MCF 10A (cell line): ENCODE data around the gene UNC119. TPM values are rescaled to one million over a fixed set of nuclear protein-coding genes. Genes with fewer than 3 reads are reported as not detected.
A peak's percentile ranks its signal among the peaks of the same experiment; 100 is the strongest.

ENCODE experiments used
- BruUV-seq: library from RNA; stranded (reverse); fragments of 400-500 nt; replicated peaks from 2 replicates; lab custom pipeline; 2021; lab: Mats Ljungman, UMichigan
- CTCF ChIA-PET: fragments of 300-600 bp; sonication (Branson Sonifier 250); formaldehyde crosslinking; extraction: SDS; loops from one replicate; lab custom pipeline; 2021; ENCODE audit warnings: antibody characterized with exemption, inconsistent platforms; lab: Yijun Ruan, JAX
- POLR2A ChIA-PET: fragments of 300-600, 350-650 bp; sonication (Branson Sonifier 250); formaldehyde crosslinking; extraction: SDS; loops from one replicate; lab custom pipeline; 2020; ENCODE audit warnings: antibody characterized with exemption, inconsistent platforms; lab: Yijun Ruan, JAX
- DNase-seq: peaks from one replicate; pipeline ENCODE4 v3.0.0-alpha.2; 2018; ENCODE audit not compliant: unreplicated experiment
- H3K27ac Mint-ChIP-seq: one replicate; pipeline ENCODE4 v1.8.0; 2022; ENCODE audit warnings: mild to moderate bottlenecking, low read depth, mixed read lengths; ENCODE audit not compliant: unreplicated experiment
- H3K27me3 Mint-ChIP-seq: one replicate; pipeline ENCODE4 v1.8.0; 2022; ENCODE audit warnings: mixed read lengths; ENCODE audit not compliant: insufficient read depth, unreplicated experiment
- H3K36me3 Mint-ChIP-seq: one replicate; pipeline ENCODE4 v1.8.0; 2022; ENCODE audit warnings: mild to moderate bottlenecking, moderate library complexity, mixed read lengths; ENCODE audit not compliant: insufficient read depth, unreplicated experiment
- H3K4me1 Mint-ChIP-seq: one replicate; pipeline ENCODE4 v1.8.0; 2022; ENCODE audit warnings: mixed read lengths; ENCODE audit not compliant: insufficient read depth, unreplicated experiment
- H3K4me3 Mint-ChIP-seq: one replicate; pipeline ENCODE4 v1.8.0; 2022; ENCODE audit warnings: mild to moderate bottlenecking, moderate library complexity, mixed read lengths; ENCODE audit not compliant: unreplicated experiment
- H3K9me3 Mint-ChIP-seq: one replicate; pipeline ENCODE4 v1.8.0; 2022; ENCODE audit warnings: mixed read lengths; ENCODE audit not compliant: unreplicated experiment
- CTCF ChIP-seq: fragments of 200-600 bp; IDR thresholded peaks from one replicate; pipeline ENCODE4 v1.8.0; 2022; ENCODE audit warnings: antibody characterized with exemption, mild to moderate bottlenecking; ENCODE audit not compliant: unreplicated experiment
- intact Hi-C: fragments of 100-400 bp; cut with micrococcal nuclease; formaldehyde crosslinking; loops from 2 replicates; pipeline ENCODE4 v1.14.1; 2022
- total RNA-seq: library from RNA; stranded (reverse); gene quantifications from 2 replicates; pipeline ENCODE4 v1.2.3, GENCODE V29; 2022

UNC119 gene
- total RNA-seq, 1 experiment from 2014 or later = 12.5 TPM

- Mint-ChIP-seq H3K27ac (no peak overlapping the region), H3K4me3 (no peak overlapping the region), H3K36me3 (no peaks in the 10 kb centered on the region), H3K9me3 (no peaks in the 10 kb centered on the region), H3K4me1 (peaks cover 47% of the 10 kb centered on the region), H3K27me3 (no peaks in the 10 kb centered on the region)
- no TSS peak for BruUV-seq
- intact Hi-C loops = no loop called here
- no peak for DNase-seq
- no peak for TF ChIP-seq CTCF
- ChIA-PET POLR2A (interaction anchor here (0.6 to 1.1 kb wide), 3 partner anchors 18 to 42 kb away, joined by 3 to 4 read pairs (median 3); no protein-coding TSS in a partner anchor), CTCF (interaction anchor here (1.0 to 1.3 kb wide), 4 partner anchors 9 to 34 kb away, joined by 3 to 8 read pairs (median 5); no protein-coding TSS in a partner anchor)
Measured at GRCh38 chr17:28529013-28529400, 23.4 kb downstream of the UNC119 start.

- no TSS peak for BruUV-seq
- H3K27me3 Mint-ChIP-seq = no peaks in the 10 kb centered on the region
- DNase-seq = peak; percentile 35
- H3K9me3 Mint-ChIP-seq = no peaks in the 10 kb centered on the region
- peaks cover 43% of the 10 kb centered on the region for H3K4me1 Mint-ChIP-seq
- H3K27ac Mint-ChIP-seq = no peak overlapping the region
- H3K4me3 Mint-ChIP-seq = no peak overlapping the region
- POLR2A ChIA-PET = interaction anchor here (0.6 to 1.1 kb wide), 4 partner anchors 19 to 171 kb away, joined by 3 to 4 read pairs (median 3); partner anchors contain the start of gene POLDIP2
- TF ChIP-seq CTCF = no peak
- no peaks in the 10 kb centered on the region for H3K36me3 Mint-ChIP-seq
- intact Hi-C loops = no loop called here
- CTCF ChIA-PET = interaction anchor here (0.8 to 1.3 kb wide), 6 partner anchors 8 to 33 kb away, joined by 3 to 8 read pairs (median 5); no protein-coding TSS in a partner anchor
Measured at GRCh38 chr17:28528327-28529012, 24.0 kb downstream of the UNC119 start.

DNA sequence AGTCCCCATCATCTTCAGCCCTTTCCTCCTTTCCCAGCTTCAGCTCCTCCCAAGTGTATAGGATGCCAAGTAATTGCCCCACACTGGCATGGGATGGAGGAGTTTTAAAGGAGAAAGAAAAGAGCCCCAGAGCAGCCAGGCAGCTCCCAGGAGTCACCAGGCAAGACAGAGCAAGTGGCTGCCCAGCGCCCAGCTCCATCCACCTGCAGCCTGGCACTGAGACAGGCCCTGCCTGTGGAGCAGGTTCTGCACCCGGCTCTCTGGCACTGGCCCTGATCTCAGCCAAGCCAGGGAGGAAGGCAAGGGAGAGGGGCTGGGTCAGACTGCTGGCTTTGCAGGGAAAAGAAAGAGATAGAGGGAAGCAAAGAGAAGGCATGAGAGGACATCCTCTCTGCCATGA, 24.6 kb downstream of the UNC119 start:
- no peaks in the 10 kb centered on the region for H3K36me3 Mint-ChIP-seq
- no peak for TF ChIP-seq CTCF
- no peak overlapping the region for H3K4me3 Mint-ChIP-seq
- intact Hi-C loops = no loop called here
- no peaks in the 10 kb centered on the region for H3K9me3 Mint-ChIP-seq
- peaks cover 38% of the 10 kb centered on the region for H3K4me1 Mint-ChIP-seq
- DNase-seq = no peak
- no TSS peak for BruUV-seq
- ChIA-PET POLR2A (interaction anchor here (0.6 to 1.1 kb wide), 4 partner anchors 19 to 170 kb away, joined by 3 to 4 read pairs (median 3); partner anchors contain the start of gene POLDIP2), CTCF (interaction anchor here (0.7 to 1.3 kb wide), 5 partner anchors 8 to 34 kb away, joined by 3 to 8 read pairs (median 3); no protein-coding TSS in a partner anchor)
- no peak overlapping the region for H3K27ac Mint-ChIP-seq
- no peaks in the 10 kb centered on the region for H3K27me3 Mint-ChIP-seq

DNA sequence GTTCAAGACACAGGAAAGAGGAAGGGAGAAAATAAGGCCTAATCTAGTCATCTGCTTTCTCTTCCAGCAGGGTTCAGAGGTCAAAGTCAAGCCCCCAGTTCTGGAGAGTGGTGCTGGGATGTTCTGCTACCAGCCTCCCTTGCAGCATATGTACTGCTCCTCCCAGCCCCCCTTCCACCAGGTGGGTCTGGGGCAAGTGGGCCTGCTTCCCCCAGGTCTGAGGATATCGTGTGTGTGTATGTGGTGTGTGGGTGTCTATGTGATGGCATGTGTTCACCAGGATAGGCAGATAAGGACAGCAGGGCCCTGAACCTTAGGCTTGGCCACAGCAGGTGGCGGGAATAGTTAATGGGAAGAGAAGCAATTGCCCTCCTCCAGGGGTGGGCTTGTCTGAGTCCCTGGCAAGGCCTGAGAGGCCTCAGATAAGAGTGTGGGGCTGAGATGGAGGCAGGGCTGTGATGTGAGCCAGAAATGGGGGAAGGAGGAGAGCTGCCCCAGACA, 25.2 kb downstream of the UNC119 start:
- TF ChIP-seq CTCF = no peak
- CTCF ChIA-PET = interaction anchor here (0.7 to 1.8 kb wide), 5 partner anchors 13 to 32 kb away, joined by 3 to 8 read pairs (median 5); no protein-coding TSS in a partner anchor
- Mint-ChIP-seq H3K9me3 (no peaks in the 10 kb centered on the region), H3K4me1 (peaks cover 33% of the 10 kb centered on the region), H3K36me3 (no peaks in the 10 kb centered on the region), H3K27ac (no peak overlapping the region), H3K4me3 (no peak overlapping the region), H3K27me3 (no peaks in the 10 kb centered on the region)
- POLR2A ChIA-PET = interaction anchor here (0.6 to 1.1 kb wide), 3 partner anchors 24 to 170 kb away, joined by 3 read pairs; partner anchors contain the start of gene POLDIP2
- no peak for DNase-seq
- intact Hi-C loops = no loop called here
- BruUV-seq = no TSS peak
